OCI-LY7 (cell line): ENCODE results near the gene ABO.

Source experiments
- EZH2phosphoT487 ChIP-seq: fragments of 200-600 bp; sonication (generic); IDR thresholded peaks from 2 replicates; pipeline ENCODE4 v1.6.1; 2018; ENCODE audit warnings: low read depth, borderline replicate concordance, mild to moderate bottlenecking, mixed run types, antibody characterized with exemption, low read length, moderate library complexity, mixed read lengths
- TF ChIP-seq, protein P1 (sequence below): fragments of 200-600 bp; sonication (generic); conservative IDR thresholded peaks from 2 replicates; pipeline ENCODE4 v1.5.1; 2014; ENCODE audit warnings: mild to moderate bottlenecking, antibody characterized with exemption, low read length, moderate library complexity, mixed read lengths

- TF ChIP-seq, protein P1, sequence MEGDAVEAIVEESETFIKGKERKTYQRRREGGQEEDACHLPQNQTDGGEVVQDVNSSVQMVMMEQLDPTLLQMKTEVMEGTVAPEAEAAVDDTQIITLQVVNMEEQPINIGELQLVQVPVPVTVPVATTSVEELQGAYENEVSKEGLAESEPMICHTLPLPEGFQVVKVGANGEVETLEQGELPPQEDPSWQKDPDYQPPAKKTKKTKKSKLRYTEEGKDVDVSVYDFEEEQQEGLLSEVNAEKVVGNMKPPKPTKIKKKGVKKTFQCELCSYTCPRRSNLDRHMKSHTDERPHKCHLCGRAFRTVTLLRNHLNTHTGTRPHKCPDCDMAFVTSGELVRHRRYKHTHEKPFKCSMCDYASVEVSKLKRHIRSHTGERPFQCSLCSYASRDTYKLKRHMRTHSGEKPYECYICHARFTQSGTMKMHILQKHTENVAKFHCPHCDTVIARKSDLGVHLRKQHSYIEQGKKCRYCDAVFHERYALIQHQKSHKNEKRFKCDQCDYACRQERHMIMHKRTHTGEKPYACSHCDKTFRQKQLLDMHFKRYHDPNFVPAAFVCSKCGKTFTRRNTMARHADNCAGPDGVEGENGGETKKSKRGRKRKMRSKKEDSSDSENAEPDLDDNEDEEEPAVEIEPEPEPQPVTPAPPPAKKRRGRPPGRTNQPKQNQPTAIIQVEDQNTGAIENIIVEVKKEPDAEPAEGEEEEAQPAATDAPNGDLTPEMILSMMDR, result no peak
- no peak for TF ChIP-seq EZH2phosphoT487
These were observed 30.7 kb upstream of the ABO start for GRCh38 chr9:133305731-133306130.
